ENCODE measurements around the gene C12orf75. TPM values are rescaled to one million over a fixed set of nuclear protein-coding genes. Genes with fewer than 3 reads are reported as not detected.
A peak's percentile ranks its signal among the peaks of the same experiment; 100 is the strongest.

C12orf75 gene
- total RNA-seq = 248 and 276 TPM in 2 replicates

GRCh38 chr12:105330283-105330930 lies at the start of gene C12orf75:
C12orf75 (plus strand) TSS chr12:105330691; CDS start chr12:105330892, 201 bp downstream.
- no peak for TF ChIP-seq CTCF (IDR thresholded peaks at IDR 0.05; ENCODE audit: insufficient read depth, low read length, poor library complexity, severe bottlenecking)
- H3K27me3 ChIP-seq (ENCODE audit: control insufficient read depth, insufficient read depth, low read length) = no peaks in the 10 kb centered on the region
- no peak for DNase-seq (ENCODE audit: low read depth)
- H3K4me3 ChIP-seq (ENCODE audit: low read depth, low read length) = peak within 1 kb of the TSS; percentile 81
- H3K36me3 ChIP-seq (ENCODE audit: control insufficient read depth, insufficient read depth, low read length) = no peaks in the 10 kb centered on the region

- no peak for TF ChIP-seq CTCF (IDR thresholded peaks at IDR 0.05; ENCODE audit: insufficient read depth, low read length, poor library complexity, severe bottlenecking)
- H3K27me3 ChIP-seq (ENCODE audit: control insufficient read depth, insufficient read depth, low read length) = no peaks in the 10 kb centered on the region
- DNase-seq (ENCODE audit: low read depth) = no peak
Measured at GRCh38 chr12:105280966-105281693, 49.4 kb upstream of the C12orf75 start.

GRCh38 chr12:105281694-105282049 lies 48.8 kb upstream of the C12orf75 start:
- TF ChIP-seq CTCF (IDR thresholded peaks at IDR 0.05; ENCODE audit: insufficient read depth, low read length, poor library complexity, severe bottlenecking) = no peak
- H3K4me3 ChIP-seq (ENCODE audit: low read depth, low read length) = no peak overlapping the region
- peaks cover 2% of the 10 kb centered on the region for H3K36me3 ChIP-seq (ENCODE audit: control insufficient read depth, insufficient read depth, low read length)
- no peaks in the 10 kb centered on the region for H3K27me3 ChIP-seq (ENCODE audit: control insufficient read depth, insufficient read depth, low read length)
- DNase-seq (ENCODE audit: low read depth) = no peak

More at GRCh38 chr12:105280966-105281693, 49.4 kb upstream of the C12orf75 start:
- H3K36me3 ChIP-seq (ENCODE audit: control insufficient read depth, insufficient read depth, low read length) = peaks cover 2% of the 10 kb centered on the region
- no peak overlapping the region for H3K4me3 ChIP-seq (ENCODE audit: low read depth, low read length)

- no peak for DNase-seq (ENCODE audit: low read depth)
- Histone ChIP-seq H3K36me3 (ENCODE audit: control insufficient read depth, insufficient read depth, low read length) (peaks cover 2% of the 10 kb centered on the region), H3K4me3 (ENCODE audit: low read depth, low read length) (no peak overlapping the region), H3K27me3 (ENCODE audit: control insufficient read depth, insufficient read depth, low read length) (no peaks in the 10 kb centered on the region)
- no peak for TF ChIP-seq CTCF (IDR thresholded peaks at IDR 0.05; ENCODE audit: insufficient read depth, low read length, poor library complexity, severe bottlenecking)
Measured at GRCh38 chr12:105285378-105285777, 45.1 kb upstream of the C12orf75 start.

- Histone ChIP-seq H3K4me3 (ENCODE audit: low read depth, low read length) (no peak overlapping the region), H3K27me3 (ENCODE audit: control insufficient read depth, insufficient read depth, low read length) (no peaks in the 10 kb centered on the region), H3K36me3 (ENCODE audit: control insufficient read depth, insufficient read depth, low read length) (no peaks in the 10 kb centered on the region)
- TF ChIP-seq CTCF (IDR thresholded peaks at IDR 0.05; ENCODE audit: insufficient read depth, low read length, poor library complexity, severe bottlenecking) = no peak
- DNase-seq (ENCODE audit: low read depth) = no peak
Measured at GRCh38 chr12:105287408-105287807, 43.1 kb upstream of the C12orf75 start.

All from kidney epithelial cell (primary cell).